NCI-H524 treated with DMSO at 0.1 percent for 48 hours (cell line): ENCODE results near the gene KLHL6.

Source experiments
- DNase-seq: peaks from one replicate; lab custom pipeline; 2025; lab: John Stamatoyannopoulos, UW

The KLHL6 gene

GRCh38 chr3:183564046-183564445, 8.5 kb upstream of the KLHL6 start:
- DNase-seq: peak; percentile 7

GRCh38 chr3:183563536-183563874, 8.0 kb upstream of the KLHL6 start:
- no peak for DNase-seq

- no peak for DNase-seq
These were observed 5.1 kb upstream of the KLHL6 start for GRCh38 chr3:183560607-183561006.

DNA sequence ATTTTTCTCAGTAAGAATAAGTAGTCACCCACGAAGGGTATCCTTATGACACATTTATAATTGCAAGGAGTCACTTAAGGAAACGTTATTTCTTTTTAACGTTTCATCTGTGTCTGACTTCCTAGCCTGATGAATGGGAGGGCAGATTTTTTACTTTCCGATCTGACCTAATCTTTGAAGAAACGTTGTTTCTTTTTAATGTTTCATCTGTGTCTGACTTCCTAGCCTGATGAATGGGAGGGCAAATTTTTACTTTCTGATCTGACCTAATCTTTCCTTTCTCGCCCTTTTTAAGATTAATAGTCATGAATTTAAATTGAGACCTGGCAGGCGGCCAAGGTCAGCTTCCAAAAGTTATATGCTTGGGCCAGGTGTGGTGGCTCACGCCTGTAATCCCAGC, 3.0 kb upstream of the KLHL6 start:
- no peak for DNase-seq

GRCh38 chr3:183556722-183557121, 1.2 kb upstream of the KLHL6 start:
- DNase-seq: no peak

GRCh38 chr3:183554377-183554776, 1.1 kb downstream of the KLHL6 start:
- DNase-seq: no peak

DNA sequence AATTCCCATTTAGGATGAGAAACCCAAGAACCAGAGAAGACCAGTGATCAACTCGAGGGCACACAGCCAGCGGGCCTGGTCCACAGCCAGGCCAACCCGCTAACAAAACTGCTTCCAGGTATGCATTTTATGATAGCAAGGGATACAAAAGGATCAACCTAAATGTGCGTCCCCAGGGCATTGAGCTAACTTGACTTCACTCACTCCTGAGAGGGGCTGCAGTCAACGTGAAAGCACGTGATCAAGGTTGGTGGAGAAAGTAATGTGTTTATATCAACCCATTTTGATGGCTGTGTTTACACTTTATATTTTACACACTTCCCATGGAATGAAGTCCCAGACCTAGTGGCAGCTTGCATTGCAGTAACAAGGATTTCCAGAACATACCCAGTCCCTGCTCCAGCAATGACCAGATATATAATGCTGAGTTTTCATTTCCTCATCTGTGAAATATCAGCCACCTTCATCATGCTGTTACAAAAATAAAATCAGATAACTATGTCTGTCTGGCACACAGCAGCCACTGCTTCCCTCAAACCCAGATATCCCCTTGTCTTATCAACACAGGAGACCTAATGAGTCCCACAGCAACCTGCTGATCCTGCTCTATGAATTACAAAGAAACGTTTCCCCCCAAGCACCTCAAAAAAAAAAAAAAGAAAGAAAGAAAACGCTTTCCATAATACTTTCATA, 2.0 kb downstream of the KLHL6 start:
- DNase-seq: no peak

- DNase-seq: no peak
These were observed 3.6 kb downstream of the KLHL6 start for GRCh38 chr3:183551930-183552329.

DNA sequence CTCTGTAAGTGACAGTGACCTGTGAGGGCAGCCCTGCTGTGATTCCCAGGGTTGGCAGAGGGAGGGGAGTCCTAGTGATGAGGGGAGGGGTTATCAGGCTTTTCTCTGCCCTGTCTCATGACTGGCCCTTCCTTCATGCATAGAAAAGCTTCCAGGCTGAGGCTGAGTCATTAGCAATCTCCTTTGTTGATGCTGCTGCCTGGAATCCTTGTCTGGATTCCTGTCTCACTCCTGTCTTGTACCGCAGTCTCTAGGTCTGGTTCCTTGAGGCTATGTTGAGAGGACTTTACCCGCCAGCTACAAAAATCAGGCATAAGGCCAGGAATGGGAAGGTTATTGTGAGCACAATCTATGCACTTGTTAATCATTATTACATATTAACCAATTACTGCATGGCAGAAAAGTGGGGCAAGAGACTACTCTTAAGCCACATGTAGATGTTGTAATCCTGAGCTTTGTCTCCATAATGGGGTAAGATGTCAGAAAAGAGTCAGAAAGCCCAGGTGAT, 7.2 kb downstream of the KLHL6 start:
- DNase-seq: no peak

GRCh38 chr3:183546625-183547024, 8.9 kb downstream of the KLHL6 start:
- DNase-seq: no peak

DNA sequence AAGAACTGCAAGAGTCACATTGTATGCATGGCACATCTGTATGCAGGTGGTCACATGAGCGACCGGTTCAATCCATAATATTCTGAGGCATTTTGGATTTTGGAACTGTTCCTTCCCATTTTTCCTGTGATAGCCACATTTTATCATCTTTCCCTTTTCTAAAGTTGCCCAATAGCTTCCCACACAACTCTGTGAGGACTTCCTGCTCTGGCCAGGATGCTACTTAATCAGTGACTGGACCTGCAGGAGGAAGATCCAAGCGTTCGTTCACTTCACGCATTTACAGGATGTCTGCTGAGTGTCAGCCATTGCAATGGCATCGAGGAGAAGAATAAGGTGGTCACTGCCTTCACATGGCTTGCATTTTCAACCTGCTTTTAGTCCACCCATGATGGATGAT, 9.8 kb downstream of the KLHL6 start:
- DNase-seq: no peak

- DNase-seq: no peak
These were observed 13.2 kb downstream of the KLHL6 start for GRCh38 chr3:183542355-183542754.

- no peak for DNase-seq
These were observed 13.8 kb downstream of the KLHL6 start for GRCh38 chr3:183541738-183542137.

- no peak for DNase-seq
These were observed 14.3 kb downstream of the KLHL6 start for GRCh38 chr3:183541235-183541655.

- no peak for DNase-seq
These were observed 14.8 kb downstream of the KLHL6 start for GRCh38 chr3:183540501-183541234.

DNA sequence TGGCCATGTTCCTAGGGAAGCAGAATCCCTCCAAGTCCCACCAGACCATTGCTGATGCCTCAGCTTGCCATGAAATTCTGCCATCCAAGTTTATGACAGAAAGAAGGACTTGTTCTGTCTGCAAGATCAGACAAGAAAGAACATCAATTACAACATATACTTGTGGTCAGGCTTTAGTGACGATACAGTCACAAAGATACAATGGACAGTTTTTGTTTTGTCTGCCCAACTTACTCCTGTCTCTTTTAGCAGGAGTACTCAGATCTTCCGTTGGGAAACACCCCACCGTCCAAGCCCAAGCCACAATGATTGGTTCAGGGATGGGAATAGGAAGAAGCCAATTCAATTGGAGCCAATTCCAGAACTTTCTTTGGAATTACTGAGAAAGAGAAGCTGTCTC, 15.7 kb downstream of the KLHL6 start:
- no peak for DNase-seq

- DNase-seq: no peak
These were observed 17.0 kb downstream of the KLHL6 start for GRCh38 chr3:183538486-183538885.

DNA sequence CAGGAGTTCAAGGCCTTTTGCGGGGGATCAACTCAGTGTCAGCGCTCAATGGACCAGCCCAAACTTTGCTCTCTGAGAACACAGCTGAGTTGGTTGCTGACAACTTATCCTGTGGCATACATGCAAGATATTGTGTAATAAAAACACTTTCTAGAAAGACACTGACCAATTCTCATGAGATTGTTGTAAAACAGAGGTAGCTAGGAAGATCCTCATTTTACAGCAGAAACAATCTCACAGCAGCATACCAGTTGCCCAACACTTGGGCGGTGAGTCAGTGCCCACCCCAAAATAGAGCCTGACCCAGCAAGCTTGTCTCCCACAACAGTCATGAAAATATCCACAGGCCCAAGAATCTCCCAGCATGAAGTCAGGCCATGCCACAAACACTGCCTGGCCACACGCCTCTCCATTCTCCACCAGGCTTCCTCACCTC, 18.2 kb downstream of the KLHL6 start:
- DNase-seq: no peak

- no peak for DNase-seq
These were observed 19.1 kb downstream of the KLHL6 start for GRCh38 chr3:183536238-183536880.

DNA sequence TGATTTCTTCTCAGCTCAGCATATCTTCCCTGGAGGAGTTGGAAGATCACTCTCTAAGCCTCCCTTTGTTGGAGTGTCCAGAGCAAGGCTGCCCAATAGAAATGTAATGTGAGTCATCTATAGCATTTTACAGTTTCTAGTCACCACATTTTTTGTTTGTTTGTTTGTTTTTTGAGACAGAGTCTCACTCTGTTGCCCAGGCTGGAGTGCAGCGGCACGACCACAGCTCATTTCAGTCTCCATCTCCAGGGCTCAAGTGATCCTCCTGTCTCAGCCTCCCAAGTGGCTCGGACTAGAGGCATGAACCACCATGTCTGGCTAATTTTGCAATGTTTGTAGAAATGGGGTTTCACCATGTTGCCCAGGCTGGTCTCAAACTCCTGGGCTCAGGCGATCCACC, 21.3 kb downstream of the KLHL6 start:
- no peak for DNase-seq

GRCh38 chr3:183533412-183534132, 21.9 kb downstream of the KLHL6 start:
- DNase-seq: no peak

- no peak for DNase-seq
These were observed 22.7 kb downstream of the KLHL6 start for GRCh38 chr3:183532620-183533411.
